ENCODE results near the gene RPL31.

RPL31 gene

DNA sequence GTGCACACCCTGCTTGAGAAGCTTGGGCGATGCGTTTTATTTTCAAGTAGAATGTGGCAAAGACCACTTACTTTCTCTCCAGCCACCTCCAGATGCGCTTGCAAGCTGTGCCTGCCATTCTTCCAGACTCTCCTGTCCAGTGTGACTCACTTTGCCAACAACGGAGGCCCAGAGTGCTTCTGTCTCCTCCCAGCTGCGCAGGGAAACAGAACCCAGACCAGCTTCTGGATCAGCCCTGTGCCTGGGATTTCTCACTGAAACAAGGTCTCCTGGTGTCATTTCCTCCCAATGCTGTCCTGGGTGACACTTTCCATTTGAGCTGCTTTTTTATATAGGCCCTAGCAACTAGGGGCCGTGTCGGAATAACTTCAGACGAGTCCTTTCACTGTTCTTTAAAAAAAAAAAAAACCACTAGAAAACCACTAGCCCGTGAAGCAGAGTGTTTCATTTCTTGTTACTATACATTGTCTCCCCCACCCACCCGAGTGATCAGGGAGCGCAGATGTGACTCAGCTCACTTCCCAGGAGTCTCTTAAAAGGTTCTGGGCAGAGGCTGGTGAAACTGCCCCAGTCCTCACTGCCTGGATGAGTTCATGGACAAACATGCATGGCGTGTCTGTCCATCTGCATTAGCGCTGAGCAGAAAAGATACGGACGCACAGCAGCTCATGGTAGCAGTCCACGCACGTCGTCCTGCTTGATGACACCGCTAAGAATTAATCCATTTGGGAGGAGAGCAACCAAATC is 25.3 kb upstream of the RPL31 start:
- no peak for DNase-seq (ENCODE audit: low read depth in 1 of 2, low spot score in 1 of 2)
- Histone ChIP-seq H3K27ac (replicated peaks) (no peak overlapping the region), H3K4me3 (replicated peaks; ENCODE audit: insufficient read depth, low read length) (no peak overlapping the region), H3K27me3 (ENCODE audit: insufficient read depth, poor library complexity, severe bottlenecking) (peaks cover 2% of the 10 kb centered on the region)
- TF ChIP-seq, protein P1, sequence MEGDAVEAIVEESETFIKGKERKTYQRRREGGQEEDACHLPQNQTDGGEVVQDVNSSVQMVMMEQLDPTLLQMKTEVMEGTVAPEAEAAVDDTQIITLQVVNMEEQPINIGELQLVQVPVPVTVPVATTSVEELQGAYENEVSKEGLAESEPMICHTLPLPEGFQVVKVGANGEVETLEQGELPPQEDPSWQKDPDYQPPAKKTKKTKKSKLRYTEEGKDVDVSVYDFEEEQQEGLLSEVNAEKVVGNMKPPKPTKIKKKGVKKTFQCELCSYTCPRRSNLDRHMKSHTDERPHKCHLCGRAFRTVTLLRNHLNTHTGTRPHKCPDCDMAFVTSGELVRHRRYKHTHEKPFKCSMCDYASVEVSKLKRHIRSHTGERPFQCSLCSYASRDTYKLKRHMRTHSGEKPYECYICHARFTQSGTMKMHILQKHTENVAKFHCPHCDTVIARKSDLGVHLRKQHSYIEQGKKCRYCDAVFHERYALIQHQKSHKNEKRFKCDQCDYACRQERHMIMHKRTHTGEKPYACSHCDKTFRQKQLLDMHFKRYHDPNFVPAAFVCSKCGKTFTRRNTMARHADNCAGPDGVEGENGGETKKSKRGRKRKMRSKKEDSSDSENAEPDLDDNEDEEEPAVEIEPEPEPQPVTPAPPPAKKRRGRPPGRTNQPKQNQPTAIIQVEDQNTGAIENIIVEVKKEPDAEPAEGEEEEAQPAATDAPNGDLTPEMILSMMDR (IDR thresholded peaks at IDR 0.05; ENCODE audit: insufficient read depth, low read length) = no peak
- TF ChIP-seq GABPA (IDR thresholded peaks at IDR 0.05; ENCODE audit: low read depth) (no peak), SPI1 (IDR thresholded peaks at IDR 0.05; ENCODE audit: borderline replicate concordance, low read depth) (no peak), POLR2AphosphoS5 (IDR thresholded peaks at IDR 0.05; ENCODE audit: low read depth) (no peak)
- TF ChIP-seq, protein P2, sequence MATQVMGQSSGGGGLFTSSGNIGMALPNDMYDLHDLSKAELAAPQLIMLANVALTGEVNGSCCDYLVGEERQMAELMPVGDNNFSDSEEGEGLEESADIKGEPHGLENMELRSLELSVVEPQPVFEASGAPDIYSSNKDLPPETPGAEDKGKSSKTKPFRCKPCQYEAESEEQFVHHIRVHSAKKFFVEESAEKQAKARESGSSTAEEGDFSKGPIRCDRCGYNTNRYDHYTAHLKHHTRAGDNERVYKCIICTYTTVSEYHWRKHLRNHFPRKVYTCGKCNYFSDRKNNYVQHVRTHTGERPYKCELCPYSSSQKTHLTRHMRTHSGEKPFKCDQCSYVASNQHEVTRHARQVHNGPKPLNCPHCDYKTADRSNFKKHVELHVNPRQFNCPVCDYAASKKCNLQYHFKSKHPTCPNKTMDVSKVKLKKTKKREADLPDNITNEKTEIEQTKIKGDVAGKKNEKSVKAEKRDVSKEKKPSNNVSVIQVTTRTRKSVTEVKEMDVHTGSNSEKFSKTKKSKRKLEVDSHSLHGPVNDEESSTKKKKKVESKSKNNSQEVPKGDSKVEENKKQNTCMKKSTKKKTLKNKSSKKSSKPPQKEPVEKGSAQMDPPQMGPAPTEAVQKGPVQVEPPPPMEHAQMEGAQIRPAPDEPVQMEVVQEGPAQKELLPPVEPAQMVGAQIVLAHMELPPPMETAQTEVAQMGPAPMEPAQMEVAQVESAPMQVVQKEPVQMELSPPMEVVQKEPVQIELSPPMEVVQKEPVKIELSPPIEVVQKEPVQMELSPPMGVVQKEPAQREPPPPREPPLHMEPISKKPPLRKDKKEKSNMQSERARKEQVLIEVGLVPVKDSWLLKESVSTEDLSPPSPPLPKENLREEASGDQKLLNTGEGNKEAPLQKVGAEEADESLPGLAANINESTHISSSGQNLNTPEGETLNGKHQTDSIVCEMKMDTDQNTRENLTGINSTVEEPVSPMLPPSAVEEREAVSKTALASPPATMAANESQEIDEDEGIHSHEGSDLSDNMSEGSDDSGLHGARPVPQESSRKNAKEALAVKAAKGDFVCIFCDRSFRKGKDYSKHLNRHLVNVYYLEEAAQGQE (IDR thresholded peaks at IDR 0.05; ENCODE audit: insufficient replicate concordance, low read depth) = no peak

DNA sequence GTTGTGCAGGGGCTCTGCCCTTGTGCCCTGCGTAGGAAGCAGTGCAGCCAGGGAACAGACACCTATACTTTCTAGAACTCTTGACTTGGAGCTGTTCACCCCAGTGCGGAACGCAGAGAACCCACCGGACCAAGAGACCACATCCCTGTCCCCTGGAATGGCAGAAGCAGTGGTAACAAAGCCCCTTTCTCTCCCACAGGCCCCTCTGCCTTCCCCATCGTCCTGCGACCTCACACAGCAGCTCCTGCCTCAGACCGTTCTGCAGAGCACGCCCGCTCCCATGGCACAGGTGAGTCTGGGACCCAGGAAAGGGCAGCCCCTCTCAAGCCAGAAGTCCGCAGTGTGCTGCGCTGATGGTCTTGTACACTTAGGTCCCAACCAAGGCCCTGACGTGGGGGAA is 24.6 kb upstream of the RPL31 start:
- Histone ChIP-seq H3K27me3 (ENCODE audit: insufficient read depth, poor library complexity, severe bottlenecking) (peaks cover 2% of the 10 kb centered on the region), H3K27ac (replicated peaks) (no peak overlapping the region), H3K4me3 (replicated peaks; ENCODE audit: insufficient read depth, low read length) (no peak overlapping the region)
- TF ChIP-seq, protein P1 (IDR thresholded peaks at IDR 0.05; ENCODE audit: insufficient read depth, low read length) = no peak
- TF ChIP-seq GABPA (IDR thresholded peaks at IDR 0.05; ENCODE audit: low read depth) = no peak
- TF ChIP-seq, protein P2 (IDR thresholded peaks at IDR 0.05; ENCODE audit: insufficient replicate concordance, low read depth) = no peak
- DNase-seq (ENCODE audit: low read depth in 1 of 2, low spot score in 1 of 2) = no peak

DNA sequence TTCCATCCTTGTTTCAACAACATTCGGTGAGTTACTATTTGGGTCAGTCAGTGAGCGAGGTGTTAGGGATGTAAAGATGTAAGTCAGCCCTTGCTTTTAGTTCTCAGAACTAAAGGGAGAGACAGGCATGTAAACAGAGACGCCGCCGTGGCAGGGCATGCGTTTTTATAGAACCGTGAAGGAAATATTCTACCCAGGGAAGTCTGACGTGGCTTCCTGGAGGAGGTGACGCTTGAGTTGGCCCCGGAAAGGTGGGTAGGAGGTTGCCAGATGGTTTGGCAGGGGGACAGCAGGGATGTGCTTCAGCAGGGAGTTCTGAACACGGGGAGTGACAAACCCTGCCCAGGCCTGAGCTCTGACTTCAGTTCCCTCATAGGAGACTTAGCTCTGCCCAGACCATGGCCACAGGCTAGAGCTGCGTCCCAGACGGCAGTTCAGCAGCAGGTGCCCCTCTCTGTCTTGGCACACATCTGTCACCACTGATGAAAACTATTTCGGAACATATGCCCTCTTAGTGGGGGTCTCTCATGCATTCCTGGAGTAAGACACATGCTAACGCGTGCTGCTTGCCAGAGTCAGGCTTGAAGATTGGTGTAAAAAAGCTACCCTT is 23.4 kb upstream of the RPL31 start:
- no peak overlapping the region for H3K27ac ChIP-seq (replicated peaks)
- H3K4me3 ChIP-seq (replicated peaks; ENCODE audit: insufficient read depth, low read length) = no peak overlapping the region
- no peak for DNase-seq (ENCODE audit: low read depth in 1 of 2, low spot score in 1 of 2)

More for the DNA sequence above, 23.4 kb upstream of the RPL31 start:
- TF ChIP-seq, protein P2 (IDR thresholded peaks at IDR 0.05; ENCODE audit: insufficient replicate concordance, low read depth) = no peak
- TF ChIP-seq GABPA (IDR thresholded peaks at IDR 0.05; ENCODE audit: low read depth) (no peak), SPI1 (IDR thresholded peaks at IDR 0.05; ENCODE audit: borderline replicate concordance, low read depth) (no peak), POLR2AphosphoS5 (IDR thresholded peaks at IDR 0.05; ENCODE audit: low read depth) (no peak)
- TF ChIP-seq, protein P1 (IDR thresholded peaks at IDR 0.05; ENCODE audit: insufficient read depth, low read length) = no peak
- H3K27me3 ChIP-seq (ENCODE audit: insufficient read depth, poor library complexity, severe bottlenecking) = peaks cover 2% of the 10 kb centered on the region
